Cardiac fibroblast (primary cell): ENCODE measurements around the gene EXOSC7.

Experiments
- DNase-seq, 2 donors: peaks; one replicate each; pipeline versions ENCODE4 v3.0.0 to v3.0.0-alpha.2; 2010; ENCODE audit warnings: low read depth in 2 of 2
- H3K4me3 ChIP-seq, 2 donors: replicated peaks in 1 of 2; 1 replicate in 1 of 2; 2 replicates in 1 of 2; pipeline ENCODE4 v1.5.1; 2011; ENCODE audit warnings: low read depth in 2 of 2, low read length in 2 of 2, mild to moderate bottlenecking in 2 of 2, moderate library complexity in 1 of 2
- TF ChIP-seq, protein P1 (sequence below): IDR thresholded peaks from one replicate; pipeline ENCODE4 v1.5.1; 2011; ENCODE audit warnings: low read depth, mild to moderate bottlenecking, low read length, inconsistent platforms

Gene EXOSC7

DNA sequence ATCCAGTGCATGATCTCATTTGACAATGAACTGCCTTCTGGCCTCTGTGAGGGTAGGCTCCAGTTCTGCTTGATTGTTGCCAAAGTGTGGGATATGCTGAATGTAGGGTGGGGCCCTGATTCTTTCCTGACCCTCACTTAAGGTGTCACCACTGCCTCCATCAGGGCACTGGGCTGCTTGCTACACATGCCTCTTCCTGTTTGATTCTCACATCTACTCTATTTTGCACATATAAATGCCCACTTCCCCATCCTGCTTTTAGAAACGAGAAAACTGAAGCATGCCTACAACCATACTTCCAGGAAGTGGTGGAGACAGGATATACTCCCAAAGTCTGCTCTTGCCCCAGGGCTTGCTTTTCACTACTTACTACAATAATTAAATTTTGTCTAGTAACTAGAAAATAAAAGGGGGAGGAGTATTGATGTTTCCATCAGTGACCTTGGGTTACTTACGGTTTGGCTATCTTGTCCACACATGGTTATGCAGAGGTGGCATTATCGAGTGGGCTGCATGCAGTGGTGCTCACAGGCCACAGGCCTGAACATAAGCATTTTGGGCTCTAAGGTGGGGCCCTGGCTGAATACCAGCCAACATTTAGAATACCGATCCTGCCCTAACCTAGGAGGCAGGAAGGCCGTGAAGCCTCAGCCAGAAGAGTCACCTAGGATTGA is 6.8 kb upstream of the EXOSC7 start:
- DNase-seq = no peak
- TF ChIP-seq, protein P1, sequence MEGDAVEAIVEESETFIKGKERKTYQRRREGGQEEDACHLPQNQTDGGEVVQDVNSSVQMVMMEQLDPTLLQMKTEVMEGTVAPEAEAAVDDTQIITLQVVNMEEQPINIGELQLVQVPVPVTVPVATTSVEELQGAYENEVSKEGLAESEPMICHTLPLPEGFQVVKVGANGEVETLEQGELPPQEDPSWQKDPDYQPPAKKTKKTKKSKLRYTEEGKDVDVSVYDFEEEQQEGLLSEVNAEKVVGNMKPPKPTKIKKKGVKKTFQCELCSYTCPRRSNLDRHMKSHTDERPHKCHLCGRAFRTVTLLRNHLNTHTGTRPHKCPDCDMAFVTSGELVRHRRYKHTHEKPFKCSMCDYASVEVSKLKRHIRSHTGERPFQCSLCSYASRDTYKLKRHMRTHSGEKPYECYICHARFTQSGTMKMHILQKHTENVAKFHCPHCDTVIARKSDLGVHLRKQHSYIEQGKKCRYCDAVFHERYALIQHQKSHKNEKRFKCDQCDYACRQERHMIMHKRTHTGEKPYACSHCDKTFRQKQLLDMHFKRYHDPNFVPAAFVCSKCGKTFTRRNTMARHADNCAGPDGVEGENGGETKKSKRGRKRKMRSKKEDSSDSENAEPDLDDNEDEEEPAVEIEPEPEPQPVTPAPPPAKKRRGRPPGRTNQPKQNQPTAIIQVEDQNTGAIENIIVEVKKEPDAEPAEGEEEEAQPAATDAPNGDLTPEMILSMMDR = no peak
- H3K4me3 ChIP-seq = no peak overlapping the region

DNA sequence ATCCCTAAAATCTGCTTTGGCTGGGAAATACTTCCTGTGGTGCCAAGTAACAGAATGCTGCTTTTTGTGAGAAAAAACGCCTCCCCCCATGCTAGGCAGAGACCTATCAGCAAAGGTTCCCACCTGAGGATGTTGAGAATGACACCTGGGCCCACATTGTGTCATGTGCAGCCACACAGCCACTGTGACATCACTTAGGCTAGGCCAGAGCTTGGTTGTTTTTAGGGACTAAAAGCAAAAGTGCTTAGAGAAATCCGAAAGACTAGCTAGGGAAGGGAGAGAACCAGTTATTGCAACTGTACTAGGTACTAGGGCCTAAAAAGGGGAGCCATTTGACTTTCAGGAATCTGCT is 6.2 kb upstream of the EXOSC7 start:
- TF ChIP-seq, protein P1 = no peak
- H3K4me3 ChIP-seq = no peak overlapping the region
- no peak for DNase-seq

DNA sequence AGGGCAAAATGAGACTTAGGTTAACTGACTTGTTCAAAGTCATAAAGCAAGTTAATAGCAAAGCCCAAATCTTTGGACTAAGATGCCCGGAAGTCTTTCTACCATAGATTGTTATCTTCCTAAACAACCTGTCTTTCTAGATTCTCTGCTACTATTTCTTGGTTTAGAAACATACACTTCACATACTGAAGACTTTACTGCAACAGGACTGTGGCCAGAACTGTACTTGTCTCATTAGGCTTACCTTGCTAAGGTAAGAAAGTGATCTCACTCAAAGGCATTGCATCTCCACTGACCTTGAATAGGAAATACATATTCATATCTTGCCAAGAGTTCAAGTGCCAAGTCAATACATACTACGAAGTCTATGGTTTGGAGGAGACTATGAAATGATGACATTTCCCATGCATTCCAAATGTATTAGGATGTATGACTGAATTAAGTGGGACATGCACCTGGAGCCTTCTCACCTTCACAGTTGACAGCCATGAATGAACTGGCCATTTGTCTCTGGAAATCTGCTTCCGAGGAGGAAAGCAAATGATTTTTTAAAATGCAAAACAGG is 5.0 kb upstream of the EXOSC7 start:
- TF ChIP-seq, protein P1 = no peak
- no peak for DNase-seq
- no peak overlapping the region for H3K4me3 ChIP-seq

DNA sequence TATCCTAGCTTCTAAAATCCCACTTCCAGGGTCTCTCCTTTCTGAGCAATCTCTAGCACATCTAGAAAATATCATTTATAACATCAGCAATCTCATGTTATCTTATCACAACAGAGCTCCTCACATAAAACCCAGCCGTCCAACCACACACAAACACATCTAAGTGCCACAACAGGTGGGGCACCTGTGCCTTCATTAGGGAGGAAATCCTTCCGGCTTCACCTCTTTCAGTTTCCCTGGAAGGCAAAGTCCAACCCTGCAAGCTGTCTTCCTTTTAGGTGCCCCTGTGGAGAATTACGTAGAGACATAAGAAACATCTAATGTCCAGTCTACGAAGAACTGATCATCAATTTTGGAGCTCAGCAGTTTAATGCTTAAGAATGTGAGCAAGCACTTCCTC is 1.6 kb upstream of the EXOSC7 start:
- TF ChIP-seq, protein P1 = no peak
- peak overlapping the region; percentile 92 to 95 for H3K4me3 ChIP-seq
- DNase-seq = no peak

DNA sequence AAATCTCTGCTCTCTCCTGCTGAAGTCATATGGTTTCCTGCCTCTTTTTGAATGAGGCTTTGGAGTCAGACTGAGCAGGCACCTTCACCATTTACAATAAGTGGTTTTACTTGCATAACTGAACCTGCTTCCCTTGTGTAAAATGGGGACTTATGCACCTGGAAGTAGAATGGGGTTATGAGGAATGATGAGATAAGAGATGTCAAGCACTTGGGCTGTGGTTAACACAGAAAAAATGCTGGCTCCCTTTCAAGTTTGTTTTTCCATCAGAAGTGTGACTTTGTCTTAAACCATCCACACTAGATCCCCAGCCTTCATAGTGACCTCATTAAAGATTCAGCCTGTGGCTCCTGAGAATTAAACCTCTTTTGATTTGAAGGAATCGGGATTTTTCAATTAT is 5.2 kb downstream of the EXOSC7 start:
- DNase-seq = peak; percentile 28 to 45
- no peak overlapping the region for H3K4me3 ChIP-seq
- TF ChIP-seq, protein P1 = no peak

DNA sequence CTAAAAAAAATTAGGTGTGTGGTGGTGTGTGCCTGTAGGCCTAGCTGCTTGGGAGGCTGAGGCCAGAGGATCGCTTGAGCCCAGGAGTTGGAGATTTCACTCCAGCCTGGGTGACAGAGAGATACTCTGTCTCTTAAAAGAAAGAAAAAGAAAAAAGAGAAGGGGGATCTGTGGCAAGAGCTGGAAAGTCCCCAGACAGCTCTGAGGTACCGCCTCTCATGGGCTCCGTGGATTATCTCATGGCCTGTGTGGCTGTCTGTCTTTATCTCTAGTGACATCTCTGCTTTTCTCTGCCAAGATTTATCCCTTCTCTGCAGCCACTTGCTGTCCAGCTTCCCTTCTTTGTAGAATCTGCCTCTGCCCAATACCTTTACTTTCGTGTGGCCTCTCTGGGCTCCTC is 5.7 kb downstream of the EXOSC7 start:
- no peak for DNase-seq
- TF ChIP-seq, protein P1 = no peak
- H3K4me3 ChIP-seq = no peak overlapping the region

DNA sequence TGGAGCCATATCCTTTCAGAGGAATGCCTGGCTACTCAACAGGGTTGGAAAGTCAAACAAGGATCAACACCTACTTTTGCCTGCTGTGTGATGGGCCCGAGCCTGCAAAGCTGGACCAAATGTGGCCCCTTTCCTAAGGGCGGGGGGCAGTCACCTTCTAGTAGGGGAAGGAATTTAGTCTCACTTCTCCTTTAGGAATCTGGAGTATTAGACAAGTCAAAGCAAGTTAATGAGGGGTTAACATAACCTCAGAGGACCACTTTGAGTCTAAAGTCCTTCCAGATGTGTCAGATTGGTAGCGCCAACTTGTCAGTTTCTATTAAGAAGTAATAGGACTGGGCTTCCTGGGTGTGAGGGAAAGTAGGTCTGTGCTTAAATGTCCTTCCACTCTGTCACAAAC is 6.8 kb downstream of the EXOSC7 start:
- no peak overlapping the region for H3K4me3 ChIP-seq
- no peak for DNase-seq
- TF ChIP-seq, protein P1 = no peak
